GM12891 (cell line): ENCODE results near the gene CRISP2.

Experiments used
- POLR2A ChIP-seq: IDR thresholded peaks from 2 replicates; pipeline ENCODE4 v1.6.1; 2011; ENCODE audit warnings: low read depth, low read length, control low read depth
- POLR2AphosphoS5 ChIP-seq: IDR thresholded peaks from 2 replicates; pipeline ENCODE4 v1.6.1; 2011; ENCODE audit warnings: low read depth, low read length, control low read depth
- TAF1 ChIP-seq: IDR thresholded peaks from 2 replicates; pipeline ENCODE4 v1.6.1; 2011; ENCODE audit warnings: low read depth, low read length, control low read depth

- no peak for TF ChIP-seq POLR2A
- no peak for TF ChIP-seq POLR2AphosphoS5
- no peak for TF ChIP-seq TAF1
These were observed at the start of gene CRISP2 for GRCh38 chr6:49713346-49713745.
